Spleen (tissue), 7 donors: ENCODE measurements around the gene UNC119B.

Source experiments
- CTCF ChIP-seq, 11 experiments: fragments of 200-600 bp in 7 of 11; fragments of 450-650 bp in 4 of 11; sonication (generic) in 4 of 11; IDR thresholded peaks in 8 of 11; conservative IDR thresholded peaks in 3 of 11; 1 replicate in 7 of 11; 2 replicates in 4 of 11; pipeline versions ENCODE4 v1.4.0 to v1.8.0; 2016 to 2021; ENCODE audit warnings: antibody characterized with exemption in 11 of 11, inconsistent platforms in 4 of 11, mild to moderate bottlenecking in 1 of 11
- POLR2AphosphoS5 ChIP-seq, 3 donors: sonication (generic); formaldehyde crosslinking; IDR thresholded peaks; one replicate each; pipeline ENCODE4 v1.5.1; 2017; ENCODE audit warnings: antibody characterized with exemption in 3 of 3
- donor health status: DM: no; HTN: no; CAD: no; lungs with moderate emphysema.
- donor health status: DM: no; HTN: no; CAD: no.
- donor health status: DM: no; HTN: no; CAD: no.

DNA sequence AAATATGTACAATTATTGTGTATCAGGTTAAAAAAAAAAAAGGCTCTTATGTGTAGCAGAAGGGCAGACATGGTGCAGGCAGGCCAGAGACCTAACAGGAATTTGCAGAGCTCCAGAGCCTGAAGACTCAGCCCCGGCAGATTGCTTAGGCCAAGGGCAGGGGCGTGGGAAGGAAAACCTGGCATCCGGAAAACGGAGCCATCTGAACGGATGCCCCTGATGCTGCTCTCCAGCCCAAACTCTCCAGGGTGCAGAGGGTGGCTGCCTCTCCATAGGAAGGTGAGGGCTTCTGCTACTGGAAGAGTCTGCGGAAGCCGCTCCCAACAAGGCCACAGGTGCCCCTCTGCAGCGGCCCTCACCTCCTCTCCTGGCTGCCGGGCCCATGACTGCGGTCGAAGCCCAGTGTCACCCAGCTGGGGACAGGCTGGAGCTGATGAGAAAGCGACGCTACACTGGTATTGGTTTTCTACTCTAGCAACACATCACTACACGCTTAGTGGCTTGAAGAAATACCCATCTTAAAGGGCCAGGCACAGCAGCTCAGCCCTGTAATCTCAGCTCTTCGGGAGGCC is 34.8 kb downstream of the UNC119B start:
- TF ChIP-seq CTCF (IDR thresholded peaks at IDR 0.05 in 8 of 11, conservative IDR thresholded peaks at IDR 0.05 in 3 of 11) (no peak), POLR2AphosphoS5 (IDR thresholded peaks at IDR 0.05) (peak; percentile 78 to 88 (median 86))
